Astrocyte of the cerebellum (primary cell): ENCODE data around the gene SULF2.
"Not testable (repeated sequence)": the region's sequence is repeated elsewhere in the genome, so short reads cannot be mapped to it uniquely, and the experiment has no call there.

ENCODE experiments used
- DNase-seq: peaks from one replicate; pipeline ENCODE4 v3.0.0-alpha.2; 2011; ENCODE audit warnings: low read depth
- H3K4me3 ChIP-seq: 2 replicates; pipeline ENCODE4 v1.5.1; 2011; ENCODE audit warnings: mild to moderate bottlenecking, low read depth, low read length, moderate library complexity
- CTCF ChIP-seq: IDR thresholded peaks from 2 replicates; pipeline ENCODE4 v1.5.1; 2012; ENCODE audit warnings: low read length, low read depth, moderate library complexity, mild to moderate bottlenecking; ENCODE audit errors: missing control alignments
- in situ Hi-C: cut with HindIII; loops from 2 replicates; pipeline ENCODE4 v1.10.0; 2017; ENCODE audit warnings: low sequenced_read_pairs

SULF2 gene

GRCh38 chr20:47796971-47797370, 11.7 kb upstream of the SULF2 start:
- no peak for TF ChIP-seq CTCF
- in situ Hi-C loops: no loop called here
- H3K4me3 ChIP-seq: no peak overlapping the region
- no peak for DNase-seq

- TF ChIP-seq CTCF: no peak
- no peak overlapping the region for H3K4me3 ChIP-seq
- no peak for DNase-seq
- in situ Hi-C loops: no loop called here
Measured at GRCh38 chr20:47795214-47795907, 10.1 kb upstream of the SULF2 start.

GRCh38 chr20:47794264-47794663, 9.0 kb upstream of the SULF2 start:
- DNase-seq, in situ Hi-C loops, H3K4me3 ChIP-seq: not testable (repeated sequence)

- no peak overlapping the region for H3K4me3 ChIP-seq
- no peak for TF ChIP-seq CTCF
- in situ Hi-C loops: no loop called here
- peak; percentile 98 for DNase-seq
Measured at GRCh38 chr20:47792021-47792618, 6.8 kb upstream of the SULF2 start.

GRCh38 chr20:47791084-47791599, 5.9 kb upstream of the SULF2 start:
- in situ Hi-C loops: no loop called here
- TF ChIP-seq CTCF: no peak
- DNase-seq: no peak
- H3K4me3 ChIP-seq: no peak overlapping the region

- DNase-seq: no peak
- no peak overlapping the region for H3K4me3 ChIP-seq
- in situ Hi-C loops: no loop called here
- TF ChIP-seq CTCF: no peak
Measured at GRCh38 chr20:47790580-47790965, 5.3 kb upstream of the SULF2 start.
